ENCODE results near the gene KIF9. TPM values are rescaled to one million over a fixed set of nuclear protein-coding genes. Genes with fewer than 3 reads are reported as not detected.

The KIF9 gene
- total RNA-seq, 1 experiment from 2014 or later: 13.1 TPM

GRCh38 chr3:47276558-47276957, 6.0 kb downstream of the KIF9 start:
- no peaks in the 10 kb centered on the region for H3K9me3 ChIP-seq (ENCODE audit: control insufficient read depth in 1 of 2, insufficient read depth in 1 of 2, low read depth in 1 of 2, low read length in 2 of 2)
- CTCF ChIA-PET: no interaction called here
- TF ChIP-seq FOSL1 (IDR thresholded peaks at IDR 0.05; ENCODE audit: low read depth) (no peak), EGR1 (IDR thresholded peaks at IDR 0.05; ENCODE audit: low read depth) (no peak), ATF3 (IDR thresholded peaks at IDR 0.05) (no peak), CEBPB (IDR thresholded peaks at IDR 0.05; ENCODE audit: low read depth) (no peak), TCF7L2 (IDR thresholded peaks at IDR 0.05; ENCODE audit: borderline replicate concordance, extremely low read depth, insufficient read depth, insufficient read length) (no peak), CBX3 (IDR thresholded peaks at IDR 0.05; ENCODE audit: low read depth) (no peak), CTCF (IDR thresholded peaks at IDR 0.05 in 2 of 3, conservative IDR thresholded peaks at IDR 0.05 in 1 of 3; ENCODE audit: borderline replicate concordance in 1 of 3, insufficient read depth in 1 of 3, low read depth in 2 of 3, low read length in 2 of 3) (no peak), YY1 (IDR thresholded peaks at IDR 0.05; ENCODE audit: extremely low read depth, insufficient replicate concordance, low read depth, low read length) (no peak), EZH2phosphoT487 (IDR thresholded peaks at IDR 0.05; ENCODE audit: borderline replicate concordance) (no peak), ELF1 (IDR thresholded peaks at IDR 0.05; ENCODE audit: borderline replicate concordance, low read depth) (no peak), ZBTB33 (IDR thresholded peaks at IDR 0.05; ENCODE audit: extremely low read depth, insufficient replicate concordance, low read length) (no peak)

More at GRCh38 chr3:47276558-47276957, 6.0 kb downstream of the KIF9 start:
- Histone ChIP-seq H3K9me2 (ENCODE audit: insufficient read depth) (no peaks in the 10 kb centered on the region), H3K27me3 (ENCODE audit: insufficient read depth, low read length) (no peaks in the 10 kb centered on the region), H3K4me3 (replicated peaks in 1 of 2; ENCODE audit: low read depth in 1 of 2, low read length in 2 of 2) (no peak overlapping the region), H3K4me2 (ENCODE audit: low read length) (no peak overlapping the region), H4K20me1 (ENCODE audit: insufficient read depth) (no peaks in the 10 kb centered on the region), H3K4me1 (ENCODE audit: control insufficient read depth in 1 of 2, insufficient read depth in 2 of 2, low read length in 2 of 2) (peaks cover 7 to 8% of the 10 kb centered on the region in 2 experiments; a peak in 3 of 4 replicates), H3K79me2 (ENCODE audit: insufficient read depth, low read length) (peaks cover 17% of the 10 kb centered on the region), H3K9ac (ENCODE audit: low read length) (no peak overlapping the region), H2AFZ (ENCODE audit: low read depth, low read length, poor library complexity, severe bottlenecking) (no peak overlapping the region), H3K27ac (ENCODE audit: low read depth, low read length) (no peak overlapping the region), H3K36me3 (ENCODE audit: control insufficient read depth in 1 of 2, insufficient read depth in 2 of 2, low read length in 2 of 2) (no peaks in the 10 kb centered on the region)
- POLR2A ChIA-PET: no interaction called here
- DNase-seq (ENCODE audit: low read depth, low spot score): no peak
- RAD21 ChIA-PET (ENCODE audit: low non-redundant PET in 1 of 2, low total read pairs in 2 of 2, uncharacterized antibody in 2 of 2, unreplicated experiment in 2 of 2): no interaction called here
- BruUV-seq (replicated peaks): no TSS peak
- ATAC-seq: no peak
- intact Hi-C loops (cut with micrococcal nuclease): no loop called here
